Activated CD8-positive, alpha-beta memory T cell treated with anti-CD3 and anti-CD28 coated beads for 36 hours (primary cell): ENCODE data around the gene RNPEP. TPM values are rescaled to one million over a fixed set of nuclear protein-coding genes. Genes with fewer than 3 reads are reported as not detected.
"Not testable (repeated sequence)": the region's sequence is repeated elsewhere in the genome, so short reads cannot be mapped to it uniquely, and the experiment has no call there.

Source experiments
- CTCF ChIA-PET: fragments of 350-600 bp; sonication (Branson Sonifier 250); formaldehyde crosslinking; loops from one replicate; lab custom pipeline; 2021; ENCODE audit warnings: antibody characterized with exemption; lab: Charles Lee
- POLR2A ChIA-PET: fragments of 350-600 bp; sonication (Branson Sonifier 250); formaldehyde crosslinking; loops from one replicate; lab custom pipeline; 2021; ENCODE audit warnings: antibody characterized with exemption; lab: Charles Lee
- total RNA-seq, 2 experiments: library from RNA; stranded (reverse); gene quantifications; one replicate each; pipeline ENCODE4 v1.2.3, GENCODE V29; 2021

Gene RNPEP
- total RNA-seq, 2 experiments from 2014 or later: 37.0 to 39.4 TPM

DNA sequence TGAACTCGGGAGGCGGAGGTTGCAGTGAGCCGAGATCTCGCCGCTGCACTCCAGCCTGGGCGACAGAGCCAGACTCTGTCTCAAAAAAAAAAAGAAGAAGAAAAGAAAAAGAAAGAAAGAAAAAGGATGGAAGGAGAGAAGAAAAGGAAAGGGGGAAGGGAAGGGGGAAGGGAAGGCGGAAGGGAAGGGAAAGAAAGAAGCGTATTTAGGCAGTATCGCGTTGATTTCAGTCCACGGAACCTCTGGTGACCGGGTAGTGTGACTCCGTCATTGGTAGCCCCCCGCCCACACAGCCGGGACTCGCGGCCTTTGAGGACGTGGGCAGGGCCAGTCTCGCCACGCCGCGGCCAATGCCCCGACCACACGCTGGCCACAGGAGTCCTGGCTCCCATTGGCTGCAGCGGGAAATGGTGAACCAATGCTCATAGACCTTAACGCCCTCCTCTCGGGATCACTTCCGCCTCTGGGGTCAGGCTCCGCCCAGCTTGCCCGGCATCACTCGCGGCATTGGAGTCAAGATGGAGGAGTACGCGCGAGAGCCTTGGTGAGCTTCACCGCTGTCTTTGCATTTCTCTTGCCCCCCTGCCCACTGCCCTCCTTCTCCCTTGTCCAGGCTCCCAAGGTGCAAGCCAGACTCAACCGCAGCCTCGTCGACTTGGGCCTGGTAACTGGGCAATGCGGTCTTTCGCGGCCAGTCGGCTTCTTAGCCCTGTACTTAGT, 27.3 kb upstream of the RNPEP start, which contains the start of gene TIMM17A:
Gene TIMM17A (plus strand): TSS at position 495 of the 720 bp plus-strand sequence. CDS start 24 bp downstream, at position 519.
- POLR2A ChIA-PET: interaction anchor here (0.6 to 1.5 kb wide), 3 partner anchors 28 to 59 kb away, joined by 3 to 8 read pairs (median 3); no protein-coding TSS in a partner anchor

GRCh38 chr1:201955729-201956143, 26.7 kb upstream of the RNPEP start:
- ChIA-PET POLR2A (interaction anchor here (1.0 to 1.5 kb wide), 2 partner anchors 27 to 60 kb away, joined by 3 to 8 read pairs; no protein-coding TSS in a partner anchor), CTCF (interaction anchor here (0.7 kb wide), 1 partner anchor 126 kb away, joined by 3 read pairs; the partner anchor contains the start of gene IPO9)

More for the DNA sequence above, 27.3 kb upstream of the RNPEP start, which contains the start of gene TIMM17A:
- CTCF ChIA-PET: interaction anchor here (0.6 to 1.4 kb wide), 4 partner anchors 17 to 234 kb away, joined by 3 to 4 read pairs (median 3); partner anchors contain the start of gene IPO9

GRCh38 chr1:201958348-201958747, 24.1 kb upstream of the RNPEP start:
- CTCF ChIA-PET: no interaction called here
- POLR2A ChIA-PET: no interaction called here

- CTCF ChIA-PET: interaction anchor here (0.6 to 2.1 kb wide), 2 partner anchors 15 to 67 kb away, joined by 3 to 5 read pairs; no protein-coding TSS in a partner anchor
- POLR2A ChIA-PET: not testable (repeated sequence)
Measured at GRCh38 chr1:201962382-201962781, 20.1 kb upstream of the RNPEP start.

DNA sequence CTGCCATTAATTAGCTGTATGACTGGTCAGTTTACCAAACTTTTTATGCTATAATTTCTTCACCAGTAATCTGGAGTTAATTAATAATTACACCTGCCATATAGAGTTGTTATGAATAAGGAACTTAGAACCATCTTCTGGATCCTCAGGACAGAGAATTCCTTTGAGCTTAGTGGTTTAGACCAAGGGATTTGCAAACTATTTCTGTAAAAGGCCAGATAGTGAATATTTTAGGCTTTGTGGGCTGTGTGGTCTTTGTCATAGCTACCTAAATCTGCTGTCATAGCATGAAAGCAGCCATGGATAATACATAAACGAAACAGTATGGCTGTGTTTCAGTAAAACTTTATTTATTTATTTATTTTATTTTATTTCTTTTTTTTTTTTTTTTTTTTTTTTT, 18.2 kb upstream of the RNPEP start:
- ChIA-PET CTCF (interaction anchor here (1.3 to 2.1 kb wide), 4 partner anchors 35 to 136 kb away, joined by 3 to 5 read pairs (median 3); partner anchors contain the start of gene IPO9), POLR2A (no interaction called here)

- CTCF ChIA-PET: no interaction called here
- POLR2A ChIA-PET: no interaction called here
Measured at GRCh38 chr1:201966171-201966570, 16.3 kb upstream of the RNPEP start.

DNA sequence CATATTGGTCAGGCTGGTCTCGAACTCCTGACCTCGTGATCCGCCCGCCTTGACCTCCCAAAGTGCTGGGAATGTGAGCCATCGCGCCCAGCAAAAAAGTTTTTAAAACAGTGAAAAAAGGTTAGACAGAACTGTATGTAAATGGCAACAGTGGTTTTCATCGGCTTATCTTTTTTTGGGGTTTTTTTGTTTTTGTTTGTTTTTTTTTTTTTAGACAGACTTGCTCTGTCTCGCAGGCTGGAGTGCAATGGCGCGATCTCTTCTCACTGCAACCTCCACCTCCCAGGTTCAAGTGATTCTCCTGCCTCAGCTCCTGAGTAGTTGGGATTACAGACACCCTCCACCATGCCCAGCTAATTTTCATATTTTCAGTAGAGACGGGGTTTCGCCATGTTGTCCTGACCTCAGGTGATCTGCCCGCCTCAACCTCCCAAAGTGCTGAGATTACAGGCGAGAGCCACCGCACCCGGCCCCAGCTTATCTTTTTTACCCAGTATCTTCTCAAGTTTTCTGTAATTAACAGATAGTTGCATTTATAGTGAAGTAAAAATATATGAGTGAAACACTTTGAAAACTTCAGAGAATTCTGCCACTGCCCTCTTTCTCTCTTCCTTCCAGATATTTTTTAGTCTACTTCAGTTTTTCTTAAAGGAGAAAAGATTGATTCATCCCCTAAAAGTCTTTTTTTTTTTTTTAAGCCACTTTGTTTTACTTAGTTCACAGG, 14.1 kb upstream of the RNPEP start:
- POLR2A ChIA-PET: no interaction called here
- CTCF ChIA-PET: interaction anchor here (0.9 kb wide), 1 partner anchor 72 kb away, joined by 3 read pairs; no protein-coding TSS in a partner anchor

DNA sequence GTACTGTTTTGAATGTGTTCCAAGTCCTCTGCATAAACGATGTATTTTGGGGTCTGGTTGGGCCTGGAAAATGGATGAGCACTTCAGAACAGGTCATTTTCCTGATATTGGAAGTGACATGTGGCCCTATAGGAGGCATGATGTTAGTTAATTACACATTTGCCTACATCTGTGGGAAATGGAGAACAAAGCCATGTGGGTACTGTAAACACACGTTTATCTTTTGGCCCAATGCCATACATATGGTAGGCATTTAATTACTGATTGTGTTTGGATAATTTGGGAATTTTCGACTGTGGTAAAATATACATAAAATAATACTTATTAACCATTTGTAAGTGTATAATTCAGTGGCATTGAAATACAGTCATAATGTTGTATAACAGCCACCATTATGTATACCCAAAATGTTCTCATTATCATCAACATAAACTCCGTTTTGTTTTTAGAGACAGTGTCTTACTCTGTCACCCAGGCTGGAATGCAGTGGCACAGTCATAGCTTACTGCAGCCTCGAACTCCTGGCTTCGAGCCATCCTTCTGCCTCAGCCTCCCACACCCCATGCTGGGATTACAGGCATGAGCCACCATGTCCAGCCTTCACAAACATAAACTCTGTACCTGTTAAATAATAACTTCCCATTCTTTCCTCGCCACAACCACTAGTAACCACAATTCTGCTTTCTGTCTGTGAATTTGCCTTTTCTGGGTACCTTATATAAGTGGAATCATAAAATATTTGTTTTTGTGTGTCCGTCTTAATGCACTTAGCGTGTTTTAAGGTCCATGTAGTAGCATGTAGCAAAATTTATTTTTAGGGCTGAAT, 11.9 kb upstream of the RNPEP start:
- POLR2A ChIA-PET: no interaction called here
- CTCF ChIA-PET: no interaction called here

DNA sequence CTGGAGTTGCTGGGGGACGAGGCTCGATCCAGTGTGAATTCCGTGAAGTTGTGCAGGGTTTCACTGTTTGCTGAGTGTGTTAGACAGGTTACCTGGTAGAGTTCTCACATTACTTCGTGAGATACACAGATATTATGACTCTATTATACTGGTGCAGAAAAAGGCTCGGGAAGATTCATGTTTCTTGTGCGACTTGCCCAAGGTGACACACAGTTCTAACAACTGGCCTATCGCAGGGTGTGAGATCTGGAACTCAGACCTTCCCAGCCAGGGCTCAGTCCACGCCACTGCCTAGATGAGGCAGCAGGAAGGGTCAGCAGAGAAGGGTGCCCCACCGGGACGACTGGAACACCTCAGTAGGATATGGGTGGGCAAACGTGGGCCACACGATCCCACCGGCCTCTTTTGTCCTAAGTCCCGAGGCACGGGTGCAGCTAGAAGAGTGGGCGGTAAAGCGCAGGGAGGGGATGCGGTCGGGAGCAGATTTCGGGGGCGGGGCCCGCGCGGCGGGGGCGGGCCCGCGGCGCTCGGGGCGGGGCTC, 296 bp upstream of the RNPEP start:
- ChIA-PET CTCF (interaction anchor here (0.9 to 3.5 kb wide), 3 partner anchors 17 to 86 kb away, joined by 3 to 12 read pairs (median 4); no protein-coding TSS in a partner anchor), POLR2A (interaction anchor here (1.2 to 1.9 kb wide), 2 partner anchors 9 to 17 kb away, joined by 4 to 5 read pairs; no protein-coding TSS in a partner anchor)

DNA sequence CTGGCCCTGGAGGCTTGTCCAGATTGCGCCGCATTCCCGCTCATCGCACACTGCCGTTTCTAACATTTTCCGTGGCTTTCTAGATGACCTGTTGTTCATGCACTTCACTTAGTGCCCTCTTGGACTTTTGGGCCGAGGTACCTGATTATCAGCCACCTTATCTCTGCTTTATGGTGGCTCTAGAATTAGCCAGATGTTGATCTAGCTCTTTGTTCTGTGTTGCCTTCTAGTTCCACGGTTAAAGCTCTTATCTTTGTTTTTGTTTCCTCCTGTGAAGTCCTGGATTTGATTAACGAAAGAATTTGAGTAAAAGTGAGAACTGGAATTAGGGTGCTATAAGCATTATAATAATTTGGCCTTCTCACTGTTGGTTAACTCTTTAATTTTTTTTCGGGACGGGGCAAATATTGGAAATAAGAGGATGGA, 945 bp downstream of the RNPEP start:
- ChIA-PET POLR2A (interaction anchor here (0.8 to 1.2 kb wide), 2 partner anchors 16 to 28 kb away, joined by 3 to 4 read pairs; partner anchors contain the start of gene TIMM17A), CTCF (interaction anchor here (0.9 to 3.5 kb wide), 4 partner anchors 16 to 88 kb away, joined by 3 to 12 read pairs (median 4); no protein-coding TSS in a partner anchor)

DNA sequence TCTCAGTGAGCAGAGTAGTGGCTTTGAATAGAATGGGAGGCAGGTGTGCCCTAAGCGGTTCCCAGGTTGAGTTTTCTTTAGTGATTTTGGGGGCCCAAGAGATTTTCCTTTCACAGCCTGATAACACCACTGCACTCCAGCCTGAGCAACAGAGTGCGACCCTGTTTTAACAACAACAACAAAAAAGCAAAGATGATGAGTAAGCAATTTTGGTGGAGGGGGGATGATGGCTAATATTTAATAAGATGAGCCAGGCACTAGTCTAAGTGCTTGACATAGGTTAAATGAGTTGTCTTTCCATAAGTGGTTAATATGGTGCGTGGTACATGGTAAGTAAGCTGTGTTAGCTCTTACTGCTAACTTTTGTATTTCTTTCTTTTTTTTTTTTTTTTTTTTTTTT, 2.0 kb downstream of the RNPEP start:
- CTCF ChIA-PET: interaction anchor here (2.0 to 3.5 kb wide), 2 partner anchors 15 to 89 kb away, joined by 5 to 12 read pairs; no protein-coding TSS in a partner anchor
- POLR2A ChIA-PET: no interaction called here

- ChIA-PET POLR2A (no interaction called here), CTCF (interaction anchor here (2.0 kb wide), 1 partner anchor 14 kb away, joined by 5 read pairs; no protein-coding TSS in a partner anchor)
Measured at GRCh38 chr1:201985355-201985754, 2.9 kb downstream of the RNPEP start.

- POLR2A ChIA-PET: no interaction called here
- CTCF ChIA-PET: interaction anchor here (1.0 kb wide), 1 partner anchor 10 kb away, joined by 3 read pairs; no protein-coding TSS in a partner anchor
Measured at GRCh38 chr1:201988601-201989000, 6.2 kb downstream of the RNPEP start.

DNA sequence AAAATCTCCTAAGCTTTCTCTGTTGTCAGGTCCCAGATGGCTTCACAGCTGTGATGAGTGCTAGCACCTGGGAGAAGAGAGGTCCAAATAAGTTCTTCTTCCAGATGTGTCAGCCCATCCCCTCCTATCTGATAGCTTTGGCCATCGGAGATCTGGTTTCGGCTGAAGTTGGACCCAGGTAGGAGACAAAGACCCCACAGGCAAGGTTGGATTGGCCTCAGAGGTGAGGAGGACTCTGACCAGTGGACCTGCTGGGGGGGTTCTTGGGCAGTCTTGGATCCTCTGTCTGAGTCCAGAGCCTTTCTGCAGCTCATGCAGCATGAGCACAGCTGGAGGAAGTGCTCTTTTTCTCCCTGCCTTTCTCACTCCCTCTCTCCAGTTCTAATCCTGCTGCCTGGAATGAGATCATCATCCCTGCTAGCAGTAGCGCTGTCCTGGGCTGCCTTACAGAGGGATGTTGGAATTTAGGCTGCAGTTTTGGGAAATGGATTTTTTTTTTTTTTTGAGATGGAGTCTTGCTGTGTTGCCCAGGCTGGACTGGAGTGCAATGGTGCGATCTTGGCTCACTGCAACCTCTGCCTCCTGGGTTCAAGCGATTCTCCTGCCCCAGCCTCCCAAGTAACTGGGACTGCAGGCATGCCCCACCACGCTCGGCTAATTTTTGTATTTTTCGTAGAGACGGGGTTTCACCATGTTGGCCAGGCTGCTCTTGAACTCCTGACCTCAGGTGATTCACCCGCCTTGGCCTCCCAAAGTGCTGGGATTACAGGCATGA, 7.1 kb downstream of the RNPEP start:
- ChIA-PET POLR2A (no interaction called here), CTCF (interaction anchor here (1.0 kb wide), 1 partner anchor 10 kb away, joined by 3 read pairs; no protein-coding TSS in a partner anchor)

DNA sequence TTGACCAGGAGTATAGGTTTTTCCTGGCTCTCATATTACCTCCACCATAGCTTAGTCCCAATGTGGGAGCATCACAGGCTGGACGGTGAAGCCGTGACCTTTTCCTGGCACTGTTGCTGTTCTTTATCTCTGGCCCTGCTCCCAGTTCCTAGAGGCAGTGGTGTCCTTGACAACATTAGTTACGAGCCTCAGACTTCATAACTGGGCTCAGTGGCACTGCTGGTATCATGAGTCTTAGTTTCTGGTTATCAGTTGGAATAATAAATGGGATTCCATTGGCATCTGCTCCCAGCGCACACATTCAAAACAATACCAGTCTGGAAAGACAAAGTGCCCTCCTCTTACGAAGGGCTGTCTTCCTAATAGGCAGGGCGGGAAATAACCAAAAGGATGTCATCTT, 8.0 kb downstream of the RNPEP start:
- POLR2A ChIA-PET: no interaction called here
- CTCF ChIA-PET: no interaction called here

- ChIA-PET CTCF (interaction anchor here (0.7 to 2.1 kb wide), 21 partner anchors 9 to 268 kb away, joined by 3 to 14 read pairs (median 3); partner anchors contain the start of genes ELF3 and RNPEP), POLR2A (interaction anchor here (1.1 kb wide), 1 partner anchor 17 kb away, joined by 4 read pairs; the partner anchor contains the start of gene RNPEP)
Measured at GRCh38 chr1:201999625-202000238, 17.3 kb downstream of the RNPEP start.
